HG02678 (cell line): ENCODE measurements around the gene CAMK1D.
"Not testable (repeated sequence)": the region's sequence is repeated elsewhere in the genome, so short reads cannot be mapped to it uniquely, and the experiment has no call there.

Experiments used
- ATAC-seq: cut with Tn5 transposase; IDR thresholded peaks from one replicate; pipeline ENCODE4 v1.9.1; 2021; ENCODE audit warnings: mild to moderate bottlenecking, moderate library complexity; ENCODE audit not compliant: unreplicated experiment

Gene CAMK1D

GRCh38 chr10:12806228-12807095 is 457.1 kb downstream of the CAMK1D start:
- ATAC-seq: no peak

- no peak for ATAC-seq
These were observed 457.9 kb downstream of the CAMK1D start for GRCh38 chr10:12807096-12807755.

GRCh38 chr10:12808014-12808613 is 458.8 kb downstream of the CAMK1D start:
- ATAC-seq: no peak

GRCh38 chr10:12810046-12810445 is 460.7 kb downstream of the CAMK1D start:
- not testable (repeated sequence) for ATAC-seq

GRCh38 chr10:12811826-12812225 is 462.5 kb downstream of the CAMK1D start:
- ATAC-seq: no peak

- no peak for ATAC-seq
These were observed 463.2 kb downstream of the CAMK1D start for GRCh38 chr10:12812571-12812970.

- ATAC-seq: no peak
These were observed 464.8 kb downstream of the CAMK1D start for GRCh38 chr10:12814166-12814565.

- no peak for ATAC-seq
These were observed 469.7 kb downstream of the CAMK1D start for GRCh38 chr10:12819071-12819470.

- ATAC-seq: no peak
These were observed 470.3 kb downstream of the CAMK1D start for GRCh38 chr10:12819656-12820055.

GRCh38 chr10:12822126-12822892 is 473.0 kb downstream of the CAMK1D start:
- ATAC-seq: no peak

GRCh38 chr10:12822893-12823170 is 473.5 kb downstream of the CAMK1D start:
- ATAC-seq: no peak

GRCh38 chr10:12823328-12823727 is 474.0 kb downstream of the CAMK1D start:
- ATAC-seq: no peak

GRCh38 chr10:12825260-12825849 is 476.0 kb downstream of the CAMK1D start:
- ATAC-seq: no peak

GRCh38 chr10:12826800-12827372 is 477.5 kb downstream of the CAMK1D start:
- ATAC-seq: no peak

GRCh38 chr10:12828736-12829135 is 479.4 kb downstream of the CAMK1D start:
- no peak for ATAC-seq

- ATAC-seq: no peak
These were observed 480.6 kb downstream of the CAMK1D start for GRCh38 chr10:12829831-12830390.

GRCh38 chr10:12832096-12832495 is 482.7 kb downstream of the CAMK1D start:
- no peak for ATAC-seq

- ATAC-seq: no peak
These were observed 484.1 kb downstream of the CAMK1D start for GRCh38 chr10:12833451-12833850.

- no peak for ATAC-seq
These were observed 484.8 kb downstream of the CAMK1D start for GRCh38 chr10:12834116-12834665.

GRCh38 chr10:12834721-12835120 is 485.4 kb downstream of the CAMK1D start:
- no peak for ATAC-seq
